GM21576 (cell line): ENCODE results near the gene BRAT1.

Source experiments
- ATAC-seq: cut with Tn5 transposase; IDR thresholded peaks from one replicate; pipeline ENCODE4 v1.9.1; 2021; ENCODE audit warnings: mild to moderate bottlenecking, moderate library complexity; ENCODE audit not compliant: unreplicated experiment

BRAT1 gene

GRCh38 chr7:2525658-2526630 lies 29.4 kb downstream of the BRAT1 start:
- ATAC-seq = no peak

DNA sequence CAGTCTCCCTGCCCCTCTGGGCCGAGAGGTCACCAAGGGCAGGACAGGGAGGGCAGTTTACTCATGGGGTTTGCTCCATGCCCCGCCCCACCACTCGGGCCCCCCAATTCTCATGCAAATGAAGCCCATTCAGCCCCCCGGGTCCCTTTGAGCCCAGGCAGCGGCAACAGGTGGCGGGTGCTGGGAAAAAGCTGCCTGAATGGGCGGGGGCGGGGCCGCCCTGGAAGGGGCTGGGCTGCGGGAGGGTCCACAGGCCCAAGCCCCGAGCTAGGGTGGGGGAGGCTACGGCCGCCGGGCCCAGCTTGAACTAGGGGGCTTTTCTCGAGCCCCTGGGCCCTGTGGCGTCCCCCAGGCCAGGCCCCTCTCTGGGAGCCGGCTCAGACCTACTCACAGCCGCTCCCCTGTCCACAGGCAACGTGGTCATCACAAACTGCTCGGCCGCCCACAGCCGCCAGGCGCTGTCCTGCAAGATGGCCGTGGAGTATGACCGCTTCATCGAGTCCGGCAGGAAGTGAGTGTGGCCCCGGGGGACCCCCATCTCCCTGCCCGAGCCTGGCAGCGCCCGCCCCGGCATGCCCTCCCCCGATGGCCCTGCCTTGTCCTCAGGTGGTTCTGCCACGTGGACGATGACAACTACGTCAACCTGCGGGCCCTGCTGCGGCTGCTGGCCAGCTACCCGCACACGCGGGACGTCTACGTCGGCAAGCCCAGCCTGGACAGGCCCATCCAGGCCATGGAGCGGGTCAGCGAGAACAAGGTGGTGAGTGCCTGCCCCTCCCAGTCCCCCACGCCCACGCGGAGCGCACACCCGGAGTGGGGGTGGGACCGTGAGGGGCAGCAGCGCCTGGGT lies 30.3 kb downstream of the BRAT1 start:
- ATAC-seq = no peak

DNA sequence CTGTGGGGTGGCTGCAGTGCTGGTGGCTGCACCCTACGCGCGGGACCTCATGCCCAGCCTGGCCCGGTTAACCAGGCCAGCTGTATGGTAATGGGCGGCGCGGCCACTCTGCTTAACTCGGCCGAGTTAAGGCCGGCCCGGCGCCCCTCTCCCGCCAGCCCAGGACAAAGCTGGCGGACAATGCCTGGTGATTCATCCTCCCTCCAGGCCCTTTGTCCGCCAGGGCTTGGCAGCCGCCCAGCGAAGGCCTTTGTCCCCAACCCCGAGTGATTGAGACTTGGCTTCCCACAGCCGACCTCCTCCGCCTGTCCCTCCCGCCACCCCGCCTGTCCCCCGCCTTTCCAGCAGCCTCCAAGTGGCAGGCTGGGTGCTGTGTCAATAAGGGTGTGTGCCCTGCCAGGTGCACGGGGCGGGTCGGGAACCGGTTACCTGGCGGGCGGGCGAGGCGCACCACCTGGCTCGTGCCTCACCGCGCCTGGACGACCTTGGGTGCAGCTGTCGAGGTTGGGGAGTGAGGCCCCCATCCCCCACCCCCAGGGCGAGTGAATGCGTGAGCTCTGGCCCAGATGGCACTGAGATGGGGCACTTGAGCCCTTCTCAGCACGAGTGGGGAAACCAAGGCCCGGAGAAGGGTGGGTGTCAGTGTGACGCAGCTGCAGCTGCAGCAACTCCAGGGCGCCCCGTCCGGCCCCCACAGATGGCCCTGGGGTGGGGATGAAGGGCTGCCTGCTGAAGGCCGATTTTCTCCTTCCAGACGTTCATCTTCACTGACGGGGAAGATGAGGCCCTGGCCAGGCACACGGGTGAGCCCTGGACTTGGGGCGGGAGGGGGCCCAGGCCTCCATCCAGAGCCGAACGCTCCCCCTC lies 31.1 kb downstream of the BRAT1 start:
- ATAC-seq = no peak

DNA sequence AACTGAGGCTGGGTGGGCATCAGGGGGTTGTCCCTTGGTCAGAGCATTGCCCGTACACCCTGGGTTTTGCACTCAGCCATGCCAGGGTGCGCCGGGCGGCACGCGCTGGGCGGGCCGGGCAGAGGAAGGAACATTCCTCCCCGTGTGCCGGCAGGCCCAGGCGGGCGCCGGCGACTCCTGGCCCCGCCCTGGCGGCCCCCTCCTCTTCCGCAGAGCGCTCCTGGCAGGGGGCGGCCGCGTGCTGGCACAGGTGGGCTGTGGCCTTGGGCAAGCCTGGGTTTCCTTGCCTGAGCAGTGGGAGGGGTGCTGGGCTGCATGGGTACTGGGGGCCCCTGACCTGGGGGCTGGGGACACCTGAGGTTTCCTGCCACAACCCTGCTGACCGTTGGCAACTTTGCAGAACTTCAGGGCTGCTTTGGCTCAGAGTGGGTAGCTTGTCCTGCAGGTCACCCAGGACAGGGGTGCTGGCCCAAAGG lies 31.8 kb downstream of the BRAT1 start:
- ATAC-seq = no peak

DNA sequence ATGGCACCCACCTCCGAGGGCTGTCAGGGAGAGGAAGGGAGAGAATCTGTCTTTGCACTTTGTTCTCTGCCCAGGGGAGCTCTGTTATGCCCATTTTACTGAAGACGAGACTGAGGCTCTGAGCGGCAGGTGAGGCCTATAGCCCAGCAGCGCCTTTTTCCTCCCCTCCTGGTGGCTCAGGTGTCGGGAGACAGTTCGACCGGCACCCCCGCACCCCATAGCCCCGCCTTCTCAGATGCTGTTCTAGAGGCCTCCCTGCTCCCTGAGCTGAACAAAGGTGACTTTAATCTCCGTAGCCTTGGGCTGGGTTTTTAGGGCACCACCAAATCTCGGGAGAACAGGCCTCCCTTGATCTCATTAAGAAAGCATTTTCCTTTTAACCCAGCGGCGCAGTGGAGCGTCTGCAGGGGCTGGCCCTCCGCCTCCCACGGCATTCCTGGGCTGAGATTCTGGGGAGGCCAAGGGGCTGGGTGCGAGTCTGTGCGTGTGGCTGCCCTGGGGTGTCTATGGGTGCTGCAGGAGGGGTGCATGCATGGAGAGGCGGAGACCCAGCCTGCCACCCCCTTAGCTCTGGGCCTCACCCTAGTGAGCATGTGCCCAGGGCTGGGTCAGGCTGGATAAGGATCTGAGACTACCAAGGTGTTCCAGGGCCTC lies 32.4 kb downstream of the BRAT1 start:
- ATAC-seq = no peak

- no peak for ATAC-seq
Measured at GRCh38 chr7:2521952-2522591, 33.3 kb downstream of the BRAT1 start.

GRCh38 chr7:2521341-2521745 lies 34.0 kb downstream of the BRAT1 start:
- no peak for ATAC-seq

- ATAC-seq = no peak
Measured at GRCh38 chr7:2520761-2521290, 34.5 kb downstream of the BRAT1 start.

- ATAC-seq = no peak
Measured at GRCh38 chr7:2520131-2520760, 35.1 kb downstream of the BRAT1 start.

DNA sequence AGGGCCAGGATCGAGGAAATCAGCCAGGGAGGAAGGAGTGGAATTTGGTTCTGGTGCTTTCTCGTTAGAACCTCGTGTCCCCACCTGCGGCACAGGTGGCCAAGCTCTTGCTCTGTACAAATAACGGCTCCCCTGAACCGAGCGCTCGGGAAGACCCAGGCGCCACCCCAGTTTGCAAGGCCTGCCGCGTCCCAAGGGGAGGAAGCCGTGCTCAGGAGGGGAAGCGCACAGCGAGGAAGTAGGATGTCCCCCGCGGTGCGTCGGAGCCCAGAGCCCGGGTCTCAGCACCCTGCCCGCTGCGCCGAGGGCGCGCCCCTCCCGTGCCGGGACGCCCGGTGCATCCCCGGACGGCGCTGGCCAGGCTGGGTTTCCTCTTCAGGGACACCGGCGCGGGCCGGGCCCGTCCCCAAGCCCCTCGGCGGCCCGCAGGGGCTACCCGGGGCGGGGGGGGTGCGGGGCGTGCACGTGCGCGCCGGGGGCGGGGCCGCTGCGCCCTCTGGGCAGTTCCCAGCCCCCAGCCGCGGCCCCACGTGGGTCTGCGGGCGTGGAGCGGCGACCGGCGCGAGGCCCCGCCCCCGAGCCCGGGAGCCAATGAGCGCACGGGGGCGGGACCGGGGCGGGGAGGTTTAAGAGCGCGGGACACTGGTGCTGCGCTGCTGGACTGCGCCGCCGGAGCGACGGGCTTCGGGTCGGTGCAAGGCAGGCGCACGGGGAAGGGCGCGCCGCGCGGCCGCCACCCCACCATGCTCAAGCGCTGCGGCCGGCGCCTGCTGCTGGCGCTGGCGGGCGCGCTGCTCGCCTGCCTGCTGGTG lies 36.0 kb downstream of the BRAT1 start, which contains the start of gene LFNG:
Gene LFNG (plus strand): TSS at position 656 of the 812 bp plus-strand sequence. CDS start 88 bp downstream, at position 744.
- peak; percentile 72 for ATAC-seq

- ATAC-seq = no peak
Measured at GRCh38 chr7:2518737-2519118, 36.6 kb downstream of the BRAT1 start.

GRCh38 chr7:2517678-2518507 lies 37.4 kb downstream of the BRAT1 start:
- no peak for ATAC-seq

GRCh38 chr7:2517026-2517425 lies 38.3 kb downstream of the BRAT1 start:
- no peak for ATAC-seq

- ATAC-seq = no peak
Measured at GRCh38 chr7:2516194-2516555, 39.1 kb downstream of the BRAT1 start.

- ATAC-seq = no peak
Measured at GRCh38 chr7:2515424-2516193, 39.7 kb downstream of the BRAT1 start.
